HepG2 (cell line): ENCODE results near the gene CCDC33. TPM values are rescaled to one million over a fixed set of nuclear protein-coding genes. Genes with fewer than 3 reads are reported as not detected.

Experiments used
- ATAC-seq: fragments of 200-7000 bp; cut with Tn5 transposase; 3 replicates; pipeline ENCODE4 v1.9.1; 2020; ENCODE audit warnings: mild to moderate bottlenecking, moderate library complexity
- BruUV-seq: library from RNA; stranded (reverse); fragments of 400-500 nt; replicated peaks from 2 replicates; lab custom pipeline; 2021; lab: Mats Ljungman, UMichigan
- CTCF ChIA-PET: fragments of 300-600 bp; formaldehyde crosslinking; extraction: SDS; loops from one replicate; lab custom pipeline; 2021; ENCODE audit warnings: low total read pairs, inconsistent platforms, low intra/inter-chr PET ratio; lab: Yijun Ruan, JAX
- POLR2A ChIA-PET: fragments of 350-600 bp; sonication (Branson Sonifier 250); formaldehyde crosslinking; loops from one replicate; lab custom pipeline; 2020; ENCODE audit warnings: antibody characterized with exemption, inconsistent platforms; lab: Yijun Ruan, JAX
- DNase-seq: peaks from one replicate; pipeline ENCODE4 v3.0.0-alpha.2; 2015; ENCODE audit warnings: low spot score
- FAIRE-seq: peaks from 3 replicates; lab custom pipeline; 2011; peaks lifted over from hg19 to GRCh38; lab: Jason Lieb, UNC
- H2AFZ ChIP-seq: one replicate; pipeline ENCODE4 v1.6.1; 2011; ENCODE audit warnings: low read length, inconsistent platforms
- H3K27ac ChIP-seq: fragments of 300-600 bp; 3 replicates; pipeline ENCODE4 v1.8.0; 2011; ENCODE audit warnings: mixed run types, mild to moderate bottlenecking, mixed read lengths, low read length, inconsistent platforms; ENCODE audit not compliant: insufficient read depth; ENCODE audit errors: extremely low read length
- H3K27me3 ChIP-seq, 2 experiments: fragments of 200-600 bp in 1 of 2; 2 replicates in 1 of 2; 3 replicates in 1 of 2; pipeline versions ENCODE4 v1.6.0 to v1.8.0; 2011; ENCODE audit warnings: low read length in 2 of 2, mild to moderate bottlenecking in 2 of 2, moderate library complexity in 2 of 2, inconsistent platforms in 1 of 2; ENCODE audit not compliant: insufficient read depth in 2 of 2, control insufficient read depth in 1 of 2
- H3K36me3 ChIP-seq, 2 experiments: fragments of 200-600 bp in 1 of 2; replicated peaks in 1 of 2; 2 replicates in 1 of 2; 3 replicates in 1 of 2; pipeline versions ENCODE4 v1.5.1 to v1.8.0; 2011; ENCODE audit warnings: low read length in 2 of 2, inconsistent platforms in 1 of 2; ENCODE audit not compliant: insufficient read depth in 2 of 2, control insufficient read depth in 1 of 2
- H3K4me1 ChIP-seq: 2 replicates; pipeline ENCODE4 v1.5.1; 2012; ENCODE audit warnings: low read length, inconsistent platforms; ENCODE audit not compliant: insufficient read depth
- H3K4me2 ChIP-seq: 2 replicates; pipeline ENCODE4 v1.6.0; 2011; ENCODE audit warnings: low read depth, low read length, inconsistent platforms
- H3K4me3 ChIP-seq, 3 experiments: fragments of 200-600 bp in 1 of 3; sonication (generic), shearing (Covaris generic) in 1 of 3; replicated peaks in 1 of 3; 2 replicates each; pipeline ENCODE4 v1.5.1; 2011 to 2016; ENCODE audit warnings: low read length in 3 of 3, inconsistent platforms in 2 of 3, low read depth in 2 of 3, mild to moderate bottlenecking in 2 of 3, control low read depth in 1 of 3, mixed read lengths in 1 of 3; ENCODE audit not compliant: insufficient read depth in 1 of 3
- H3K79me2 ChIP-seq: one replicate; pipeline ENCODE4 v1.6.1; 2011; ENCODE audit warnings: low read length, inconsistent platforms; ENCODE audit not compliant: insufficient read depth
- H3K9ac ChIP-seq: 2 replicates; pipeline ENCODE4 v1.6.0; 2011; ENCODE audit warnings: mild to moderate bottlenecking, low read depth, low read length, inconsistent platforms; ENCODE audit not compliant: insufficient read depth
- H3K9me3 ChIP-seq: 2 replicates; pipeline ENCODE4 v1.5.1; 2012; ENCODE audit warnings: mild to moderate bottlenecking, low read length
- H4K20me1 ChIP-seq: 2 replicates; pipeline ENCODE4 v1.6.0; 2011; ENCODE audit warnings: inconsistent platforms, mild to moderate bottlenecking, low read length, moderate library complexity; ENCODE audit not compliant: insufficient read depth
- AKAP8 ChIP-seq: sonication (generic); formaldehyde crosslinking; IDR thresholded peaks from 2 replicates; pipeline ENCODE4 v1.5.1; 2020; ENCODE audit warnings: mild to moderate bottlenecking, missing genetic modification reagents
- GABPA ChIP-seq, 2 experiments: IDR thresholded peaks; 2 replicates each; pipeline ENCODE4 v1.6.1; 2011 to 2016; ENCODE audit warnings: low read depth in 2 of 2, low read length in 1 of 2, missing biosample characterization in 1 of 2, missing genetic modification characterization in 1 of 2
- GTF2F1 ChIP-seq: fragments of 150-350 bp; IDR thresholded peaks from 2 replicates; pipeline ENCODE4 v1.6.1; 2014; ENCODE audit warnings: low read length
- HNRNPH1 ChIP-seq: fragments of 200-400 bp; formaldehyde crosslinking; optimal IDR thresholded peaks from 2 replicates; pipeline ENCODE3; 2017; ENCODE audit warnings: mild to moderate bottlenecking, low read depth, low read length
- KLF12 ChIP-seq: sonication (generic); formaldehyde crosslinking; IDR thresholded peaks from 2 replicates; pipeline ENCODE4 v1.4.0; 2020; ENCODE audit warnings: missing genetic modification reagents, borderline replicate concordance
- PTBP1 ChIP-seq: fragments of 200-400 bp; formaldehyde crosslinking; IDR thresholded peaks from 2 replicates; pipeline ENCODE4 v1.6.1; 2018; ENCODE audit warnings: low read length, low read depth; ENCODE audit not compliant: poor library complexity, severe bottlenecking
- REL ChIP-seq: sonication (generic); formaldehyde crosslinking; conservative IDR thresholded peaks from 2 replicates; pipeline ENCODE4 v1.8.0; 2022; ENCODE audit warnings: mild to moderate bottlenecking, missing genetic modification reagents, moderate library complexity
- SIX4 ChIP-seq: sonication (generic); formaldehyde crosslinking; IDR thresholded peaks from 2 replicates; pipeline ENCODE4 v1.4.0; 2020; ENCODE audit warnings: missing genetic modification reagents
- SRY ChIP-seq: sonication (generic); formaldehyde crosslinking; IDR thresholded peaks from 2 replicates; pipeline ENCODE4 v1.8.0; 2022; ENCODE audit warnings: mild to moderate bottlenecking, missing genetic modification reagents
- ZFP1 ChIP-seq: IDR thresholded peaks from 2 replicates; pipeline ENCODE4 v1.6.1; 2016
- ZIK1 ChIP-seq: sonication (generic); formaldehyde crosslinking; IDR thresholded peaks from 2 replicates; pipeline ENCODE4 v1.5.0; 2020; ENCODE audit warnings: mild to moderate bottlenecking, low read depth, missing genetic modification reagents, borderline replicate concordance
- ZNF335 ChIP-seq: sonication (generic); formaldehyde crosslinking; IDR thresholded peaks from 2 replicates; pipeline ENCODE4 v1.4.0; 2020; ENCODE audit warnings: missing genetic modification reagents
- WGBS: methylation state at CpG from one replicate; pipeline ENCODE4 v1.1.6; 2017; ENCODE audit warnings: low lambda C conversion rate; 5-methylcytosine and 5-hydroxymethylcytosine counted together
- in situ Hi-C: cut with HindIII; loops from 2 replicates; pipeline ENCODE4 v1.10.0; 2017; ENCODE audit warnings: low pct_unique_long_range_greater_than_20kb; ENCODE audit not compliant: extremely low pct_ligation_motif_present
- intact Hi-C: fragments of 100-400 bp; cut with micrococcal nuclease; formaldehyde crosslinking; loops from one replicate; pipeline ENCODE4 v1.10.0; 2022; ENCODE audit not compliant: unreplicated experiment
- polyA plus RNA-seq, 8 experiments: library from polyadenylated mRNA; depleted of rRNA in 3 of 8; stranded (reverse) in 7 of 8; unstranded in 1 of 8; fragments of >200 nt; fragmentation: Illumina TruSeq in 4 of 8; extraction: Trizol in 4 of 8; gene quantifications; 2 replicates each; pipeline versions ENCODE4 v1.2.1 to v1.2.3, GENCODE V29; 2011 to 2016; ENCODE audit warnings: low read depth in 4 of 8, missing spikeins in 1 of 8, mixed read lengths in 1 of 8; ENCODE audit not compliant: insufficient read depth in 1 of 8
- total RNA-seq, 5 experiments: library from RNA; depleted of rRNA; stranded (reverse); fragments of >200 nt; fragmentation: Illumina TruSeq; extraction: Trizol; gene quantifications; 2 replicates each; pipeline ENCODE4 v1.2.3, GENCODE V29; 2016; ENCODE audit warnings: low read depth in 1 of 5
- TF ChIP-seq, protein P1 (sequence below): fragments of 450-650 bp; IDR thresholded peaks from 2 replicates; pipeline ENCODE4 v1.6.1; 2017
- TF ChIP-seq, protein P2 (sequence below): sonication (generic); formaldehyde crosslinking; IDR thresholded peaks from 2 replicates; pipeline ENCODE4 v1.8.0; 2022; ENCODE audit warnings: missing genetic modification reagents, mild to moderate bottlenecking, moderate library complexity, borderline replicate concordance
- TF ChIP-seq, protein P3 (sequence below): sonication (generic); formaldehyde crosslinking; IDR thresholded peaks from 2 replicates; pipeline ENCODE4 v1.4.0; 2020; ENCODE audit warnings: missing genetic modification reagents, borderline replicate concordance
- TF ChIP-seq, protein P4 (sequence below): sonication (generic); formaldehyde crosslinking; IDR thresholded peaks from 2 replicates; pipeline ENCODE4 v1.5.0; 2020; ENCODE audit warnings: mild to moderate bottlenecking, missing genetic modification reagents

CCDC33 gene
- total and polyA plus RNA-seq, 2 of the 13 experiments (the other 11 are each of a cell fraction or from before 2014, with no cell fraction given): 0.30 TPM; not detected in 1

DNA sequence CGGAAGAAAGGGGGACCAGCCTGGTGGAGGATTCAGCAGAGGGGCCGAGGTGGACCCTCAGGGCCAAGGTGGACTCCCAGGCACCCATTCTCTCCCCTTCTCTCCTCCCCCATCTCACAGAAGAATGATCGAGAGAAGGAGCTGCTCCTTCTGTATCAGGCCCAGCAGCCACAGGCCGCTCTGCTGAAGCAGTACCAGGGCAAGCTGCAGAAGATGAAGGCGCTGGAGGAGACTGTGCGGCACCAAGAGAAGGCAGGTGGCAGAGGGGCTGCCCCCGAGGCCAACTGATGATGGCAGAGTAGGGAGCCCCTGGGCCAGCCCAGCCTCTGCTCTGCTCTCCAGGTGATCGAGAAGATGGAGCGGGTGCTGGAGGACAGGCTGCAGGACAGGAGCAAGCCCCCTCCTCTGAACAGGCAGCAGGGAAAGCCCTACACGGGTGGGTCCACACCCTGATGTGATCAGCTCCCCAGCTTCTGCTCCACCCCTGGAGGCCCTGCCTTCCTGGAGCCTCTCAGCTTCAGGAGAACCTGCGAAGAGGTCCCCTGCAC is 94.8 kb downstream of the CCDC33 start:
- no TSS peak for BruUV-seq
- no peak overlapping the region for H3K27ac ChIP-seq
- H3K9ac ChIP-seq: no peak overlapping the region
- in situ Hi-C loops: no loop called here
- no peak overlapping the region for H3K4me2 ChIP-seq
- H3K4me1 ChIP-seq: no peaks in the 10 kb centered on the region
- POLR2A ChIA-PET: no interaction called here
- H4K20me1 ChIP-seq: no peaks in the 10 kb centered on the region
- FAIRE-seq (no peak), ATAC-seq (no peak), DNase-seq (no peak)
- no peak overlapping the region for H2AFZ ChIP-seq
- peaks cover 2 to 48% of the 10 kb centered on the region in 2 experiments; a peak in 4 of 5 replicates for H3K27me3 ChIP-seq
- H3K36me3 ChIP-seq: no peaks in the 10 kb centered on the region
- intact Hi-C loops: no loop called here
- H3K4me3 ChIP-seq: no peak overlapping the region
- H3K79me2 ChIP-seq: no peaks in the 10 kb centered on the region
- 20% methylated on average over 6 of the region's 11 CpGs for WGBS
- TF ChIP-seq SRY (CRISPR knock-in tag) (no peak), SIX4 (CRISPR knock-in tag) (no peak), GTF2F1 (no peak), GABPA (IDR thresholded peaks at IDR 0.05; ENCODE audit: low read depth, low read length) (no peak), GABPA (CRISPR knock-in tag; IDR thresholded peaks at IDR 0.05; ENCODE audit: low read depth) (no peak), KLF12 (no peak), ZNF335 (no peak), REL (CRISPR knock-in tag) (no peak), ZFP1 (CRISPR knock-in tag) (no peak), ZIK1 (CRISPR knock-in tag) (no peak), PTBP1 (no peak), HNRNPH1 (no peak), AKAP8 (no peak)
- TF ChIP-seq, protein P1, sequence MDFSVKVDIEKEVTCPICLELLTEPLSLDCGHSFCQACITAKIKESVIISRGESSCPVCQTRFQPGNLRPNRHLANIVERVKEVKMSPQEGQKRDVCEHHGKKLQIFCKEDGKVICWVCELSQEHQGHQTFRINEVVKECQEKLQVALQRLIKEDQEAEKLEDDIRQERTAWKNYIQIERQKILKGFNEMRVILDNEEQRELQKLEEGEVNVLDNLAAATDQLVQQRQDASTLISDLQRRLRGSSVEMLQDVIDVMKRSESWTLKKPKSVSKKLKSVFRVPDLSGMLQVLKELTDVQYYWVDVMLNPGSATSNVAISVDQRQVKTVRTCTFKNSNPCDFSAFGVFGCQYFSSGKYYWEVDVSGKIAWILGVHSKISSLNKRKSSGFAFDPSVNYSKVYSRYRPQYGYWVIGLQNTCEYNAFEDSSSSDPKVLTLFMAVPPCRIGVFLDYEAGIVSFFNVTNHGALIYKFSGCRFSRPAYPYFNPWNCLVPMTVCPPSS: no peak
- TF ChIP-seq, protein P2, sequence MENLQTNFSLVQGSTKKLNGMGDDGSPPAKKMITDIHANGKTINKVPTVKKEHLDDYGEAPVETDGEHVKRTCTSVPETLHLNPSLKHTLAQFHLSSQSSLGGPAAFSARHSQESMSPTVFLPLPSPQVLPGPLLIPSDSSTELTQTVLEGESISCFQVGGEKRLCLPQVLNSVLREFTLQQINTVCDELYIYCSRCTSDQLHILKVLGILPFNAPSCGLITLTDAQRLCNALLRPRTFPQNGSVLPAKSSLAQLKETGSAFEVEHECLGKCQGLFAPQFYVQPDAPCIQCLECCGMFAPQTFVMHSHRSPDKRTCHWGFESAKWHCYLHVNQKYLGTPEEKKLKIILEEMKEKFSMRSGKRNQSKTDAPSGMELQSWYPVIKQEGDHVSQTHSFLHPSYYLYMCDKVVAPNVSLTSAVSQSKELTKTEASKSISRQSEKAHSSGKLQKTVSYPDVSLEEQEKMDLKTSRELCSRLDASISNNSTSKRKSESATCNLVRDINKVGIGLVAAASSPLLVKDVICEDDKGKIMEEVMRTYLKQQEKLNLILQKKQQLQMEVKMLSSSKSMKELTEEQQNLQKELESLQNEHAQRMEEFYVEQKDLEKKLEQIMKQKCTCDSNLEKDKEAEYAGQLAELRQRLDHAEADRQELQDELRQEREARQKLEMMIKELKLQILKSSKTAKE (CRISPR knock-in tag): no peak
- TF ChIP-seq, protein P3, sequence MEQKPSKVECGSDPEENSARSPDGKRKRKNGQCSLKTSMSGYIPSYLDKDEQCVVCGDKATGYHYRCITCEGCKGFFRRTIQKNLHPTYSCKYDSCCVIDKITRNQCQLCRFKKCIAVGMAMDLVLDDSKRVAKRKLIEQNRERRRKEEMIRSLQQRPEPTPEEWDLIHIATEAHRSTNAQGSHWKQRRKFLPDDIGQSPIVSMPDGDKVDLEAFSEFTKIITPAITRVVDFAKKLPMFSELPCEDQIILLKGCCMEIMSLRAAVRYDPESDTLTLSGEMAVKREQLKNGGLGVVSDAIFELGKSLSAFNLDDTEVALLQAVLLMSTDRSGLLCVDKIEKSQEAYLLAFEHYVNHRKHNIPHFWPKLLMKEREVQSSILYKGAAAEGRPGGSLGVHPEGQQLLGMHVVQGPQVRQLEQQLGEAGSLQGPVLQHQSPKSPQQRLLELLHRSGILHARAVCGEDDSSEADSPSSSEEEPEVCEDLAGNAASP: no peak
- TF ChIP-seq, protein P4, sequence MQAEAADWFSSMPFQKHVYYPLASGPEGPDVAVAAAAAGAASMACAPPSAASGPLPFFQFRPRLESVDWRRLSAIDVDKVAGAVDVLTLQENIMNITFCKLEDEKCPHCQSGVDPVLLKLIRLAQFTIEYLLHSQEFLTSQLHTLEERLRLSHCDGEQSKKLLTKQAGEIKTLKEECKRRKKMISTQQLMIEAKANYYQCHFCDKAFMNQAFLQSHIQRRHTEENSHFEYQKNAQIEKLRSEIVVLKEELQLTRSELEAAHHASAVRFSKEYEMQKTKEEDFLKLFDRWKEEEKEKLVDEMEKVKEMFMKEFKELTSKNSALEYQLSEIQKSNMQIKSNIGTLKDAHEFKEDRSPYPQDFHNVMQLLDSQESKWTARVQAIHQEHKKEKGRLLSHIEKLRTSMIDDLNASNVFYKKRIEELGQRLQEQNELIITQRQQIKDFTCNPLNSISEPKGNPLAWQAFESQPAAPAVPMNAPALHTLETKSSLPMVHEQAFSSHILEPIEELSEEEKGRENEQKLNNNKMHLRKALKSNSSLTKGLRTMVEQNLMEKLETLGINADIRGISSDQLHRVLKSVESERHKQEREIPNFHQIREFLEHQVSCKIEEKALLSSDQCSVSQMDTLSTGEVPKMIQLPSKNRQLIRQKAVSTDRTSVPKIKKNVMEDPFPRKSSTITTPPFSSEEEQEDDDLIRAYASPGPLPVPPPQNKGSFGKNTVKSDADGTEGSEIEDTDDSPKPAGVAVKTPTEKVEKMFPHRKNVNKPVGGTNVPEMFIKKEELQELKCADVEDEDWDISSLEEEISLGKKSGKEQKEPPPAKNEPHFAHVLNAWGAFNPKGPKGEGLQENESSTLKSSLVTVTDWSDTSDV (CRISPR knock-in tag): no peak
- H3K9me3 ChIP-seq: no peaks in the 10 kb centered on the region
- CTCF ChIA-PET: no interaction called here
